GM19324 (cell line): ENCODE measurements around the gene ATXN10.

Experiments
- ATAC-seq: cut with Tn5 transposase; IDR thresholded peaks from one replicate; pipeline ENCODE4 v1.9.1; 2021; ENCODE audit warnings: mild to moderate bottlenecking, moderate library complexity; ENCODE audit not compliant: unreplicated experiment, low FRiP score

The ATXN10 gene

GRCh38 chr22:45840483-45840882 lies 168.8 kb downstream of the ATXN10 start:
- no peak for ATAC-seq

DNA sequence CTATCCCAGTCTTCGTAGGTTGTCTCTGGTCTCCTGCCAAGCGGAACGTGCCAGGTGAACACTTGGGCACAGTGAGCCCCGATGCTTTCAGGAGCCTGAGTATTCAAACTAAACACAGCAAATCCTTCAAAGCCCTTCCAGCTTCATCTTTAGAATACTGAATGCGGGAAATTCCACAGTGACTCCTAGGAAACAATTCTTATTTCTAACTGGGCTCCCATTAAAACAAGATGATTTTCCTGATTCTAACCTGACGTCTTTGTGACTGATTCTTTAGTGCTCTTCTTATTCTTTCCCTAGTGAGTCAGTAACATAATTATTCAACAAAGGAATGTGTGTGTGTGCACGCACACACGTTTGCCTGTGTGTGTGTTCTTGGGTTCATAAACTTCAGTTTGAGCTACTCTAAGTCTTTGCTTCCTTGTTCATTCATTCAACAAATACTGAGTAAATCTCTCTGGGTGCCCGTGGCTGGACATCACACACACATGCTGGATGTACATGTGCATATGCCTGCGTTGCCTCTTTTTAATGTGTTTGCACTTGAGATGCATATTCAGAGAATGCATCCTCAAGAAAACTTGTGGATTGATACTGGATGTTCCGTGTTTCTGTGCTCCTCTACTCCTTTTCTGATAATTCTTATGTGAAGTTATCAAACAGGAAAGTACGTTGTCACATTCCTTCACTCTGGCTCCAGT lies 170.8 kb downstream of the ATXN10 start:
- no peak for ATAC-seq

DNA sequence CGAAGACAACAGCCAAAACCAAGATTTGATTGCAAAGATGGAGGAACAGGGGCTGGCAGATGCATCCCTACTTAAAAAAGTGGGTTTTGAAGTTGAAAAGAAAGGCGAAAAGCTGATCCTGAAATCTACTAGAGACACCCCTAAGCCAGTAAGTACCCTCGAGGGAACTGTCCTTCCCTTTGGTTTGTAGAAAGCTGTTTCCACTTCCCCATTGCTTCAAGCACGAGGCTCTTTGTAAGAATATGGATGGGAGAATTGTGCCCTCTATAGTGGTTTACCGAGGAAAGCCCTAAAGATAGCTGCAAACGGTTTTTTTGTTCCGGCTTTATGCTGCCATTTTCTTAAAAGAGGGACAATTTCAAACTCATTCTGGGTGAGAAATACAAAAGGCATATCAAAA lies 171.4 kb downstream of the ATXN10 start:
- ATAC-seq = no peak

DNA sequence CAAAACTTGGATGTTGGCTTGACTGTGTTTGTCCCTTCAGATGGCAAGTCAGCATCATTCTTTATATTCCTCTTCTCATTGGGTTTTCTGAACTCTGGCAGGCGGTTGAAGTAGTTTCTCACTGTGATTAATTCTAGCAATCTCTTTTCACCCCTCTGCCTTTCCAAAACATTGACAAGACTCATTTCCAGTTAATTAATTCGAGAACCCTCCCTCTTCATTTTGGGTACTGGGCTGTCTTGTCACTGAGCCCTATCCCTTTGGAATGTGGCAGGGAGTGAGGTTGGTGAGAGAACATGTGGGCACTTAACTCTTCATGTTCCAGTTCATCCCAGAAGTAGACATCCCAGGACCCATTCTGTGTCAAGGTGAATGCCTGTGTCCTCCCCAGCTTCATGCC lies 172.4 kb downstream of the ATXN10 start:
- ATAC-seq = no peak

- no peak for ATAC-seq
Observed at GRCh38 chr22:45845076-45845487, 173.4 kb downstream of the ATXN10 start.

- ATAC-seq = no peak
Observed at GRCh38 chr22:45846952-45847351, 175.3 kb downstream of the ATXN10 start.

DNA sequence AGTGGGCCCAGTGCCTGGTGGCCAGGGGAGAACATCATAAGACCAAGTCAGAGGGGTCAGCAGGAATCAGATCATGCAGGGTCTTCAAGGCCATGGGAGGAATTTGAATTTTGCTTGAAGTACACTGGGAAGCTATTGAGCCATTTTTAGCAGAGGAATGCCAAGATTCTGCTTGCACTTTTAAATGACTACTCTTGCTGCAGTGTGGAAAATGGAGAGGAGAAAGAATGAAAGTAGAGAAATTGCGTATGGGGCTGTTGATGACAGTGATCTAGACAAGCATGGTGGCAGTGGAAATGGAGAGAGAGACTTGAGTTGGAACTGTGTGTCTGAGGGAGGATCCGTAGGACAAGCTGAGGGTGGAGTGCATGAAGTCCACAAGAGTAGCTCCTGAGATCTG lies 177.3 kb downstream of the ATXN10 start:
- no peak for ATAC-seq

GRCh38 chr22:45852826-45853225 lies 181.2 kb downstream of the ATXN10 start:
- no peak for ATAC-seq

DNA sequence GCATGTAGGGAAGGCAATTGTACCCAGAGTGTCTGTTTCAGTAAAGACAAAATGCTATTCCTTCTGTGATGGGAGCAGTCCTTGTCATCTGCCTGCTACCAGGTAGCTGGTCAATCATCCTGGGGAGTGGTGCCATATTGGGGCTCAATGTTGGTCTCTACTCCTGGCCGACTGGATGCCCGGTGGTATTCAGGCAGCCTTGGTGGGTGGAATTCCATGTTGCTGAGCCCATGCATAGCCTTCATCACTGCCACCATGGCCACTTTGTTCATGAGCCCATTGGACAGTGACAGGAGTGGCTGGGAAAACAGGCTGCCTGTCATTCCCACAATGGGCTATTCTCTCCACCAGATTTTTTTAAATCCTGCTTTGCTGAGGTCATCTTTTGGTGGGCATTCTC lies 184.3 kb downstream of the ATXN10 start:
- no peak for ATAC-seq

DNA sequence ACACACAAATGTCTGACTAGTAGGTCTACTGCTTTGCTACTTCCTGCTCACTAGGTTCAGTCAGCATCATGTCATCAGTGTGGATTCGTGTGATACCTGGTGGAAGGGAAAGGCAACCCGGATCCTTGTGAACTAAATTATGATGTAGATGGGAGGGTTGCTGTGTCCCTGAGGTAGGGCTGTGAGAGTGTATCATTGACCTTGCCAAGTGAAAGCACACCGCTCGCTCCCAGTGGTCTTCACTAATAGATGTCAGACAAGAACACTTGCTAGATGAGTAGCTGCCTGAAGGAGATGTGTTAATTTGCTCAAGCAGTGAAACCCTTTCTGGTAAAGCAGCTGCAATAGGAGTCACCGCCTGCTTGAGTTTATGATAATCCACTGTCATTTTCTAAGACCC lies 185.9 kb downstream of the ATXN10 start:
- ATAC-seq = no peak

GRCh38 chr22:45859231-45860161 lies 187.9 kb downstream of the ATXN10 start:
- ATAC-seq = no peak

DNA sequence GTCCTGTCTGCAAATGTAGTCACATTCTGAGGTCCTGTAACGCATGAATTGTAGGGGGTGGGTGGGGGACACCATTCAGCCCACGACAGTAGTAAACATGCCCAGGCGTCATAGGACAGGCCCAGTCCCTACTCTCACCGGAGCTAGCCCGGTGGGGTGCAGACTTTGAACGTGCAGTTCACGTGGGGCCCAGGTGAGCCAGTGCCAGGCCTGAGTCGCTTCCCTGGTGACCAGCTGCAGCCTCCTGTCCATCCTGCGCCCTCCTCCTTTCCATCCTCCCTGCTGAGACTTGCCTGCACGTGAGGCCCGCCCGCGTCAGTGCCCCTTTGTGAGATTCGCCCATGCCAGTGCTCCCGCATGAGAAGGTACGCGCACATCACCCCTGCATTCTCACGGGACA lies 188.6 kb downstream of the ATXN10 start:
- ATAC-seq = no peak

DNA sequence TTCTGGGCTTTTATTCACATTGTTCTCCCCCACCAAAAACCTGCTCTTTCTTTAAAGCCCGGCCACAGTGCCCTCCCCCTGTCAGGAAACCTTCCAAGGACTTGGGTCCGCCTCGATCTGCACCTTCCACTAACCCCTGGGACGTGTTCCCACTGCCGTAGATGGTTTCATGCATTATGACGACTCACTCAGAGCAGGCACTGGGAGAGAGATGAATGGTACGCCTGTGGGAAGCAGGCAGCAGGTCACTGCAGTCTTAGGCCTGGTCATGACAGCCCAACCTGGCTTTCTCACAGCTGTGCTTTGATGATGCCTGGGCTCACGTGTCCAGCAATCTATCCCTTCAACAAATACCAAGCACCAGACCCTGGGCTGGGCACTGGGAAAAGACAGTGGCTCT lies 189.6 kb downstream of the ATXN10 start:
- no peak for ATAC-seq

GRCh38 chr22:45863981-45864751 lies 192.5 kb downstream of the ATXN10 start:
- no peak for ATAC-seq

DNA sequence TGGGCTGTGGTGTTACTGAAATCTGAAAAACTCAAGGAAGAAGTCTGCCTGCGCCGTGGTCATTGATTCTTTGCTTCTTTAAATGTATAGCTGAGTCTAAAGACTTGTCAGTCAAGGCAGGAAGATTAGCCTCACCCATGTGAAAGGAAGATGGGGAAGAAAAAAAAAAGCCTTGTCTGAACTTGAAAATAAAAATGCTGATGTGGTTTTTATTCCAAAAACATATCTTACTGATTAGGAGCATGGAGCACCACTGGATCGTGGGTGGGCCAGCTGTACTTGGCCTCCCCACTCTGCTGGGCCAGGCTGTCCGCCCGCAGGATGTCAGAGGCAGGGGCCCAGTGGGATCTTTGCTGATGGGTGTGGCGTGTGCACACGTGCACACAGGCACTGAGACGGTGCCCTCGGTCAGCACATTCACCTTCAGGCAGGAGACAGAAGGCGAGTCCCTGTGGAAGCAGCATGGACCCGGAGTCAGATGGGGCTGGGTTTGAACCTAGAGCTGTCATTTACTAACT lies 193.4 kb downstream of the ATXN10 start:
- no peak for ATAC-seq

GRCh38 chr22:45865561-45866125 lies 194.0 kb downstream of the ATXN10 start:
- ATAC-seq = no peak

GRCh38 chr22:45866126-45866645 lies 194.6 kb downstream of the ATXN10 start:
- no peak for ATAC-seq

DNA sequence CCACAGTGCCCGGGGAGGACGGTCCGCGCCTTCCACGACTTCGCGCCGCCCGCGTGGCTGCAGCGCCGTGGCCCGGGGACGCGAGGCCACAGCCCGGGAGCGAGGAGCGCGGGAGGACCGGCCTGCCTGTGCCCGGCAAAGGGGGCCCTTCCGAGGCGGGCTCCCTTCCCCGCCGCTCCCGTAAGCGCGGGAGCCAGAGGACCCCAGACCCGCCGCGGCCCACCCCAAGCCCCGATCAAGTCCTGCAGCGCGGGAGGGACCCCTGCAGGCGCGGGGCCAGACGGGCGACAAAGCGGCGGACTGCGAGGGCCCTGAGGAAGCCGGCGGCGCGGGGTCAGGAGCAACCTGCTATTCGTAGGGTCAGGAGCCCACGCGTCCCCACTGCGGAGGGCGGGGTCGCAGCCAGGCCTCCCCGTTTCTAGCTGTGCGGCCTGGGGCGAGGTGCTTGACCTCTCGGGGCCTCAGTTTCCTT lies 195.0 kb downstream of the ATXN10 start:
- no peak for ATAC-seq

- ATAC-seq = no peak
Observed at GRCh38 chr22:45867118-45867905, 195.7 kb downstream of the ATXN10 start.
